Mesendoderm (in vitro differentiated cells): ENCODE data around the gene BMPR1B.

Source experiments
- DNase-seq: peaks from one replicate; pipeline ENCODE4 v3.0.0; 2013
- H2AK5ac ChIP-seq: 2 replicates; pipeline ENCODE4 v1.6.1; 2013; ENCODE audit warnings: low read length, inconsistent platforms
- H2BK120ac ChIP-seq: 2 replicates; pipeline ENCODE4 v1.6.1; 2013; ENCODE audit warnings: low read depth, mild to moderate bottlenecking, low read length, moderate library complexity, mixed read lengths
- H2BK15ac ChIP-seq: replicated peaks from 2 replicates; pipeline ENCODE4 v1.6.1; 2013; ENCODE audit warnings: low read depth, mild to moderate bottlenecking, moderate library complexity
- H2BK5ac ChIP-seq: 2 replicates; pipeline ENCODE4 v1.6.1; 2013; ENCODE audit warnings: low read length, inconsistent platforms
- H3K18ac ChIP-seq: 2 replicates; pipeline ENCODE4 v1.6.1; 2013; ENCODE audit warnings: mild to moderate bottlenecking, low read length, mixed read lengths
- H3K23ac ChIP-seq: one replicate; pipeline ENCODE4 v1.6.1; 2013; ENCODE audit warnings: low read length
- H3K27ac ChIP-seq: 2 replicates; pipeline ENCODE4 v1.5.1; 2013; ENCODE audit warnings: low read depth, mild to moderate bottlenecking, inconsistent platforms, low read length, moderate library complexity
- H3K27me3 ChIP-seq: 2 replicates; pipeline ENCODE4 v1.6.1; 2013; ENCODE audit warnings: low read length, control low read depth, mild to moderate bottlenecking, inconsistent platforms; ENCODE audit not compliant: insufficient read depth, poor library complexity
- H3K36me3 ChIP-seq: 2 replicates; pipeline ENCODE4 v1.6.1; 2013; ENCODE audit warnings: low read length, inconsistent platforms; ENCODE audit not compliant: control insufficient read depth, insufficient read depth
- H3K4ac ChIP-seq: one replicate; pipeline ENCODE4 v1.6.1; 2013; ENCODE audit warnings: low read depth, mild to moderate bottlenecking, low read length, moderate library complexity
- H3K4me1 ChIP-seq: 2 replicates; pipeline ENCODE4 v1.6.1; 2013; ENCODE audit warnings: low read depth, low read length, inconsistent platforms; ENCODE audit not compliant: control insufficient read depth
- H3K4me2 ChIP-seq: 2 replicates; pipeline ENCODE4 v1.6.1; 2013; ENCODE audit warnings: low read length
- H3K4me3 ChIP-seq: 2 replicates; pipeline ENCODE4 v1.5.1; 2013; ENCODE audit warnings: mild to moderate bottlenecking, low read length
- H3K56ac ChIP-seq: one replicate; pipeline ENCODE4 v1.6.1; 2013; ENCODE audit warnings: low read length
- H3K79me1 ChIP-seq: 2 replicates; pipeline ENCODE4 v1.6.1; 2013; ENCODE audit warnings: low read length, inconsistent platforms
- H3K79me2 ChIP-seq: 2 replicates; pipeline ENCODE4 v1.6.1; 2013; ENCODE audit warnings: mild to moderate bottlenecking, low read length; ENCODE audit not compliant: control insufficient read depth, insufficient read depth
- H3K9ac ChIP-seq: 2 replicates; pipeline ENCODE4 v1.6.1; 2013; ENCODE audit warnings: low read length, inconsistent platforms
- H4K5ac ChIP-seq: one replicate; pipeline ENCODE4 v1.6.1; 2013; ENCODE audit warnings: low read length
- H4K8ac ChIP-seq: one replicate; pipeline ENCODE4 v1.6.1; 2013; ENCODE audit warnings: low read depth, mild to moderate bottlenecking, control low read depth, low read length, moderate library complexity
- WGBS: extraction: QIAGEN DNeasy Blood & Tissue Kit; methylation state at CpG from one replicate; pipeline ENCODE4 v1.1.7; 2013; ENCODE audit warnings: low lambda C conversion rate, missing lambda C conversion rate; ENCODE audit not compliant: insufficient coverage; ENCODE audit errors: extremely low coverage; 5-methylcytosine and 5-hydroxymethylcytosine counted together

The BMPR1B gene

DNA sequence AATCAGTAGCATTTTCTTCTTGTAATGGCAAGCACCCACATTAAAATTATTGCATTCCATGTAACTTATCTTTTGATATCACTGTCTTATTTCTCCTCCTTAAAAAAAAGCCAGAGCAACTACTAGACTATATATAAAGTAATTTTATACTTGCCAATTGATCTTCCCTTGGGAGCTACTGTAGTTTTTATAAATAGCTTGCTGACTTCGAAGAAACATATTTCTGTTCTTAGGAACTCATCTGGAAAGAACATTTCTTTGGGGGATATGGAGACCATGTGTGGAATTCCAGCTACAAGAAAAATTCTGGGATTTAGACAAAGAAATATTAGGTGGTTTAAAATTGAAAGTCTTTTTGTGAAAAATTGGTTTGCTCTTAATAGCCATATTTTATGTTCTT lies 94.9 kb downstream of the BMPR1B start:
- no peak for DNase-seq
- Histone ChIP-seq H2BK5ac (no peak overlapping the region), H3K4me2 (no peak overlapping the region), H3K27ac (no peak overlapping the region), H3K79me2 (no peaks in the 10 kb centered on the region), H3K9ac (no peak overlapping the region), H2BK120ac (no peak overlapping the region), H4K5ac (no peak overlapping the region), H3K4me1 (no peaks in the 10 kb centered on the region), H3K56ac (no peak overlapping the region), H3K4me3 (no peak overlapping the region), H4K8ac (no peak overlapping the region), H2BK15ac (no peak overlapping the region), H3K27me3 (no peaks in the 10 kb centered on the region), H3K4ac (no peak overlapping the region), H3K79me1 (no peaks in the 10 kb centered on the region), H3K36me3 (no peaks in the 10 kb centered on the region), H3K23ac (no peak overlapping the region), H3K18ac (no peak overlapping the region), H2AK5ac (no peak overlapping the region)
- no CpG with 5 or more reads among the region's 1 CpG for WGBS

DNA sequence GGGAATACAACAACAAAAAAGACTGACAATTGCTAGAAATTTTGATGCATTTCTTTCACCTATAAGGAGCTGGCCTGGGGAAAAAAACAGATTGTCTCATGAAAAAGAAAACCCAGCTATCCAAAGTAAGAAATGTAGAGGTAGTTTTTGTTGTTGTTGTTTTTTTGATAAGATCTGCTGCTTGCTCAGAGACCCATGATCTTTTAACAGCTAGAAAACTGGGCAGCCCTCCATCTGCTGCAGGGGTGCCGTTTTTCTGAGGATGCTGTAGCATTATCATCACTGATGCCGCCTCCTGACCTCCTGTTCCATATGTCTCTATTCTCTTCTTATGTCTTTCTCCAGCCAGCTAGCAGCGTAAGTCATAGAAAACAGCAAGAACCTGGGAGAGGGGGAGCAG lies 98.3 kb downstream of the BMPR1B start:
- H2BK15ac ChIP-seq = no peak overlapping the region
- H4K5ac ChIP-seq = no peak overlapping the region
- H3K56ac ChIP-seq = no peak overlapping the region
- no peak overlapping the region for H3K4ac ChIP-seq
- H3K36me3 ChIP-seq = no peaks in the 10 kb centered on the region
- H3K79me2 ChIP-seq = no peaks in the 10 kb centered on the region
- H3K4me3 ChIP-seq = no peak overlapping the region
- WGBS = no CpG with 5 or more reads among the region's 3 CpGs
- no peak overlapping the region for H4K8ac ChIP-seq
- H3K4me2 ChIP-seq = no peak overlapping the region
- no peak overlapping the region for H2AK5ac ChIP-seq
- H3K18ac ChIP-seq = no peak overlapping the region
- no peak overlapping the region for H3K27ac ChIP-seq
- no peak overlapping the region for H3K23ac ChIP-seq
- H2BK120ac ChIP-seq = no peak overlapping the region
- no peaks in the 10 kb centered on the region for H3K79me1 ChIP-seq
- no peak for DNase-seq
- H2BK5ac ChIP-seq = no peak overlapping the region
- H3K4me1 ChIP-seq = no peaks in the 10 kb centered on the region
- H3K27me3 ChIP-seq = no peaks in the 10 kb centered on the region
- no peak overlapping the region for H3K9ac ChIP-seq

DNA sequence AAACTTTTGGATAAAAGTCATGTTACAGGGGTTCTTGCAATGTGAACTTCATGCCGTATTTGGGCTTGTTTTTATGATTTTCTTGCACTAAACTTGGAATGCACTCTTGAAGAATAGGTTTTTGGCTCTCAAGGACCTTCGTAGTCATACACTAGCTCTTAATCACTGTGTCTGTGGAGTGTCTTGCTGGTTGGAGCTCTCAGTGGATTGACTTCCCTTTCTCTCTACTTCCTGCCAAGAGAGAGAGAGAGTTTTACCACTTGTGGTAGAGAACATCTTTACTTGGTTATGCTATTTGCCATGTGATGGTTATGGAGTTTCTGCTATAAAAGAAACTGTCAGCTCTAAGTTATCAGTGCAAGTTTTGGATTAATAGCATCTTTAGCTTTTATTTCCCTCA lies 112.4 kb downstream of the BMPR1B start:
- H3K9ac ChIP-seq = no peak overlapping the region
- no peak overlapping the region for H2AK5ac ChIP-seq
- H3K23ac ChIP-seq = no peak overlapping the region
- no CpG with 5 or more reads among the region's 2 CpGs for WGBS
- no peak overlapping the region for H3K4me2 ChIP-seq
- no peak overlapping the region for H2BK120ac ChIP-seq
- no peak overlapping the region for H3K56ac ChIP-seq
- no peaks in the 10 kb centered on the region for H3K79me1 ChIP-seq
- no peak for DNase-seq
- no peak overlapping the region for H2BK5ac ChIP-seq
- H3K79me2 ChIP-seq = no peaks in the 10 kb centered on the region
- no peak overlapping the region for H4K8ac ChIP-seq
- no peaks in the 10 kb centered on the region for H3K4me1 ChIP-seq
- H2BK15ac ChIP-seq = no peak overlapping the region
- H3K27me3 ChIP-seq = no peaks in the 10 kb centered on the region
- H3K4ac ChIP-seq = no peak overlapping the region
- no peak overlapping the region for H4K5ac ChIP-seq
- H3K18ac ChIP-seq = no peak overlapping the region
- H3K27ac ChIP-seq = no peak overlapping the region
- no peaks in the 10 kb centered on the region for H3K36me3 ChIP-seq
- no peak overlapping the region for H3K4me3 ChIP-seq

DNA sequence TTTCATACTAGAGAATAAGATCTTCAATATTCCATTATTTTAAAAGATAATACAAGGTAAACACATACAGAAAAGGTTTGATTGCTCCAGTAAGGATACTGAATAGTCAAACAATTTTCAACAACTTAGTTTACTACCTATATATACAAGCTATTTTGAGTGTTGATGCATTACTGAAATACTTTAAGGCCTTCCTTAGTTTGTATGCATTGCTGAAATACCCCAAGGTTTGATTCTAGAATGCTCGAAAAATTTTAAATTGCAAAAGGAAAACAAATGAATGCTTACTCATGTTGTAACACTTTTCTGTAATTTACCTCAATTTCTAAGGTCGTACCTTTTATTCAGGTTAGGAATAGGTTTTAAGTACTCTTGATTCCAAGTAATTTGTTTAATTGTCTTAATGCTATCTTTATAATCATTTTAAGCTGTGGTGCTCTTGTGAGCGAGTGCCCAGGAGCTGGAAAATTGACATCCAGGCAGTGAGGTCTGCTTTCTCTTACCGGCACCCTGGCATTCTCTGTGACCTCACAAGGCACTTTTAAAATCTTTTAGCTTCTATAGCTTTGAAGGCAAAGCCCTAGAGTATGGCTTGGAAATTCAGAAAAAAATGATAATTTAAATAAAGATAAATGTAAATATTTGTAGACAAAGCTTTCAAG lies 114.0 kb downstream of the BMPR1B start:
- Histone ChIP-seq H2BK5ac (no peak overlapping the region), H3K4me1 (no peaks in the 10 kb centered on the region), H2BK120ac (no peak overlapping the region), H3K27me3 (no peaks in the 10 kb centered on the region), H3K36me3 (no peaks in the 10 kb centered on the region), H2BK15ac (no peak overlapping the region), H3K79me1 (no peaks in the 10 kb centered on the region), H2AK5ac (no peak overlapping the region), H4K5ac (no peak overlapping the region), H3K4me2 (no peak overlapping the region), H3K23ac (no peak overlapping the region), H3K27ac (no peak overlapping the region), H3K4me3 (no peak overlapping the region), H3K4ac (no peak overlapping the region), H3K9ac (no peak overlapping the region), H3K18ac (no peak overlapping the region), H4K8ac (no peak overlapping the region), H3K56ac (no peak overlapping the region), H3K79me2 (no peaks in the 10 kb centered on the region)
- DNase-seq = no peak
- no CpG with 5 or more reads among the region's 4 CpGs for WGBS

DNA sequence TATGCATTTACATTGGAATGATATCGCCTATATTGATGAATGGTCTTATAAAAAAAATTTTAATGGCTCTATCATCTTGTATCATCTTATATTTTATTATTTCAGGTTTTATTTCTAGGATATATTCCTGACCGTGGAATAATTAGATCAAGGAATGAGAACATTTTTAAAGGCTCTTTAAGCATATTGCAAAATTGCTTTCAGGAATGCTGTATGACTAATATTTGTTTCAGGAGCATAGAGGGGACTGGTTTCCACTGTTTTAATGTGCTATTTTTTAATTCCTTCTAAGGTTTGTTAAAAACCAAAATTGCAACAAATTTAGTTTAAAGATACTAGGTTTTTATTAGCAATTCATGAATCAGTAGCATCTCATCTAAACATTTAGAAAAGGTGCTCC lies 120.2 kb downstream of the BMPR1B start:
- H3K4me2 ChIP-seq = no peak overlapping the region
- no peak overlapping the region for H2BK15ac ChIP-seq
- H3K27me3 ChIP-seq = no peaks in the 10 kb centered on the region
- no peaks in the 10 kb centered on the region for H3K36me3 ChIP-seq
- no peak overlapping the region for H3K56ac ChIP-seq
- H3K18ac ChIP-seq = no peak overlapping the region
- H4K8ac ChIP-seq = no peak overlapping the region
- no peak overlapping the region for H3K23ac ChIP-seq
- H3K4me1 ChIP-seq = no peaks in the 10 kb centered on the region
- no peak overlapping the region for H4K5ac ChIP-seq
- no peak overlapping the region for H2BK5ac ChIP-seq
- H3K4me3 ChIP-seq = no peak overlapping the region
- H3K27ac ChIP-seq = no peak overlapping the region
- no peaks in the 10 kb centered on the region for H3K79me1 ChIP-seq
- no peaks in the 10 kb centered on the region for H3K79me2 ChIP-seq
- no peak overlapping the region for H3K4ac ChIP-seq
- no CpG with 5 or more reads among the region's 2 CpGs for WGBS
- H2AK5ac ChIP-seq = no peak overlapping the region
- no peak for DNase-seq
- no peak overlapping the region for H3K9ac ChIP-seq
- H2BK120ac ChIP-seq = no peak overlapping the region

DNA sequence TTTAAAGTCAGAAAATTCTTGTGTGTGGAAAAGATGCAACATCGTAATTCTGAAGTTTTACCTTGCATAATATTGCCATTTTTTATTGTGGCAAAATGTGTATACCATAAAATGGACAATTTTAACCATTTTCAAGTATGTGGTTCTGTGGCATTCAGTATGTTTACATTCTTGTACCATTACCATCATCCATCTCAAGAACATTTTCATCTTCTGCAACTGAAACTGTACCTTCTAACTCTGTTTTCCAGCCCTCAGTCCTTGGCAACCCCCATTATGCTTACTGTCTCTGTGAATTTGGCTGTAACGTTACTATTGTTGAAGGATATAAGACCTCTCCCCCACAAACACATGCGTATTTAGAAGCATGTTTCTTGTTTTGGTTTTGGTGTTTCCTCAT lies 123.2 kb downstream of the BMPR1B start:
- Histone ChIP-seq H3K9ac (no peak overlapping the region), H3K56ac (no peak overlapping the region), H4K5ac (no peak overlapping the region), H3K79me2 (no peaks in the 10 kb centered on the region), H3K79me1 (no peaks in the 10 kb centered on the region), H2BK120ac (no peak overlapping the region), H2AK5ac (no peak overlapping the region), H3K4me1 (no peaks in the 10 kb centered on the region), H3K4me3 (no peak overlapping the region), H3K4ac (no peak overlapping the region), H3K27ac (no peak overlapping the region), H3K4me2 (no peak overlapping the region), H3K36me3 (no peaks in the 10 kb centered on the region), H2BK15ac (no peak overlapping the region), H3K27me3 (no peaks in the 10 kb centered on the region), H4K8ac (no peak overlapping the region), H2BK5ac (no peak overlapping the region), H3K18ac (no peak overlapping the region), H3K23ac (no peak overlapping the region)
- no peak for DNase-seq
- no CpG with 5 or more reads among the region's 3 CpGs for WGBS
